A673 (cell line): ENCODE measurements around the gene CREBRF. TPM values are rescaled to one million over a fixed set of nuclear protein-coding genes. Genes with fewer than 3 reads are reported as not detected.

Source experiments
- BruUV-seq: library from RNA; stranded (reverse); fragments of 400-500 nt; replicated peaks from 2 replicates; lab custom pipeline; 2021; lab: Mats Ljungman, UMichigan
- CTCF ChIA-PET: fragments of 300-600 bp; sonication (Branson Sonifier 250); formaldehyde crosslinking; loops from one replicate; lab custom pipeline; 2022; ENCODE audit warnings: antibody characterized with exemption; lab: Charles Lee
- POLR2A ChIA-PET: fragments of 300-600 bp; sonication (Branson Sonifier 250); formaldehyde crosslinking; loops from one replicate; lab custom pipeline; 2022; ENCODE audit warnings: antibody characterized with exemption; ENCODE audit not compliant: low non-redundant PET; lab: Charles Lee
- DNase-seq: peaks from one replicate; pipeline ENCODE4 v3.0.0-alpha.2; 2015; ENCODE audit warnings: low spot score
- H3K27ac ChIP-seq: fragments of 200-600 bp; sonication (generic); 2 replicates; pipeline ENCODE4 v1.5.1; 2016; ENCODE audit warnings: mixed run types, low read depth, mild to moderate bottlenecking, mixed read lengths, antibody characterized with exemption, low read length; ENCODE audit not compliant: poor library complexity, severe bottlenecking
- H3K27me3 ChIP-seq: fragments of 200-600 bp; sonication (generic); replicated peaks from 2 replicates; pipeline ENCODE4 v1.6.1; 2017; ENCODE audit warnings: mixed run types, low read depth, mild to moderate bottlenecking, mixed read lengths, antibody characterized with exemption, low read length; ENCODE audit not compliant: insufficient read depth, poor library complexity
- H3K36me3 ChIP-seq: fragments of 200-600 bp; sonication (generic); 2 replicates; pipeline ENCODE4 v1.6.1; 2016; ENCODE audit warnings: mixed run types, mild to moderate bottlenecking, mixed read lengths, antibody characterized with exemption, low read length; ENCODE audit not compliant: insufficient read depth, poor library complexity, severe bottlenecking
- H3K4me1 ChIP-seq: fragments of 200-600 bp; sonication (generic); 2 replicates; pipeline ENCODE4 v1.6.1; 2017; ENCODE audit warnings: mixed run types, mild to moderate bottlenecking, mixed read lengths, antibody characterized with exemption, low read length; ENCODE audit not compliant: insufficient read depth, poor library complexity, severe bottlenecking
- H3K4me3 ChIP-seq: fragments of 200-600 bp; sonication (generic); 2 replicates; pipeline ENCODE4 v1.5.1; 2016; ENCODE audit warnings: low read depth, mixed run types, mild to moderate bottlenecking, mixed read lengths, low read length; ENCODE audit not compliant: poor library complexity, severe bottlenecking
- H3K9me3 ChIP-seq: fragments of 200-600 bp; sonication (generic); 2 replicates; pipeline ENCODE4 v1.6.1; 2016; ENCODE audit warnings: mixed run types, low read depth, mild to moderate bottlenecking, mixed read lengths, antibody characterized with exemption, low read length; ENCODE audit not compliant: poor library complexity, severe bottlenecking
- CTCF ChIP-seq: fragments of 300-800, 200-600 bp; sonication (generic); conservative IDR thresholded peaks from 2 replicates; pipeline ENCODE4 v1.5.1; 2017; ENCODE audit warnings: low read depth, mild to moderate bottlenecking, antibody characterized with exemption, low read length, moderate library complexity, mixed read lengths
- EZH2 ChIP-seq: fragments of 200-600 bp; sonication (generic); IDR thresholded peaks from 2 replicates; pipeline ENCODE4 v1.6.1; 2017; ENCODE audit warnings: borderline replicate concordance, low read depth, mild to moderate bottlenecking, mixed read lengths, antibody characterized with exemption, low read length; ENCODE audit not compliant: poor library complexity, severe bottlenecking
- intact Hi-C: fragments of 100-400 bp; cut with micrococcal nuclease; formaldehyde crosslinking; loops from one replicate; pipeline ENCODE4 v1.10.0; 2022; ENCODE audit not compliant: unreplicated experiment
- total RNA-seq: library from RNA; stranded (reverse); gene quantifications from 2 replicates; pipeline ENCODE4 v1.2.3, GENCODE V29; 2021

CREBRF gene
- total RNA-seq, 1 experiment from 2014 or later, result 1.5 TPM

GRCh38 chr5:173094012-173094661, 38.0 kb downstream of the CREBRF start:
- no peak for TF ChIP-seq CTCF
- H3K4me3 ChIP-seq, result no peak overlapping the region
- peak; percentile 23 for DNase-seq
- no peaks in the 10 kb centered on the region for H3K27me3 ChIP-seq
- CTCF ChIA-PET, result no interaction called here
- no TSS peak for BruUV-seq
- no peaks in the 10 kb centered on the region for H3K4me1 ChIP-seq
- POLR2A ChIA-PET, result no interaction called here
- no peak overlapping the region for H3K27ac ChIP-seq
- no peaks in the 10 kb centered on the region for H3K9me3 ChIP-seq
- intact Hi-C loops, result no loop called here
- no peaks in the 10 kb centered on the region for H3K36me3 ChIP-seq

GRCh38 chr5:173098787-173099186, 42.6 kb downstream of the CREBRF start:
- Histone ChIP-seq H3K27ac (no peak overlapping the region), H3K4me1 (no peaks in the 10 kb centered on the region), H3K9me3 (peaks cover 6% of the 10 kb centered on the region), H3K4me3 (no peak overlapping the region), H3K27me3 (no peaks in the 10 kb centered on the region), H3K36me3 (no peaks in the 10 kb centered on the region)
- no TSS peak for BruUV-seq
- DNase-seq, result no peak
- ChIA-PET POLR2A (no interaction called here), CTCF (no interaction called here)
- intact Hi-C loops, result no loop called here
- TF ChIP-seq EZH2 (no peak), CTCF (no peak)

GRCh38 chr5:173099461-173099860, 43.3 kb downstream of the CREBRF start:
- intact Hi-C loops, result no loop called here
- Histone ChIP-seq H3K4me1 (no peaks in the 10 kb centered on the region), H3K4me3 (no peak overlapping the region), H3K9me3 (peaks cover 6% of the 10 kb centered on the region), H3K36me3 (no peaks in the 10 kb centered on the region), H3K27ac (no peak overlapping the region), H3K27me3 (no peaks in the 10 kb centered on the region)
- TF ChIP-seq EZH2, result no peak
- TF ChIP-seq CTCF, result no peak
- no TSS peak for BruUV-seq
- CTCF ChIA-PET, result no interaction called here
- POLR2A ChIA-PET, result no interaction called here
- DNase-seq, result no peak
